Smooth muscle cell (in vitro differentiated cells): ENCODE results near the gene HIGD2A. TPM values are rescaled to one million over a fixed set of nuclear protein-coding genes. Genes with fewer than 3 reads are reported as not detected.
A peak's percentile ranks its signal among the peaks of the same experiment; 100 is the strongest.

ENCODE experiments used
- DNase-seq: peaks from one replicate; lab custom pipeline; 2025; ENCODE audit not compliant: unreplicated experiment; lab: John Stamatoyannopoulos, UW
- H2AFZ ChIP-seq: fragments of 200-600 bp; sonication (generic); 2 replicates; pipeline ENCODE4 v1.6.0; 2016; ENCODE audit warnings: antibody characterized with exemption, low read depth, mild to moderate bottlenecking
- H3F3A ChIP-seq: fragments of 200-600 bp; sonication (generic); 2 replicates; pipeline ENCODE4 v1.6.0; 2017; ENCODE audit warnings: antibody characterized with exemption, low read depth
- H3K27ac ChIP-seq: fragments of 200-600 bp; sonication (generic); 2 replicates; pipeline ENCODE4 v1.5.1; 2016; ENCODE audit warnings: low read depth, mild to moderate bottlenecking
- H3K27me3 ChIP-seq: fragments of 200-600 bp; sonication (generic); 2 replicates; pipeline ENCODE4 v1.6.1; 2016; ENCODE audit warnings: low read depth, mild to moderate bottlenecking
- H3K36me3 ChIP-seq: fragments of 200-600 bp; sonication (generic); 2 replicates; pipeline ENCODE4 v1.5.1; 2016; ENCODE audit warnings: low read depth
- H3K4me1 ChIP-seq: fragments of 200-600 bp; sonication (generic); 2 replicates; pipeline ENCODE4 v1.5.1; 2016; ENCODE audit warnings: low read depth
- H3K4me2 ChIP-seq: fragments of 200-600 bp; sonication (generic); 2 replicates; pipeline ENCODE4 v1.6.0; 2016; ENCODE audit warnings: mild to moderate bottlenecking
- H3K4me3 ChIP-seq: fragments of 200-600 bp; sonication (generic); 2 replicates; pipeline ENCODE4 v1.5.1; 2016; ENCODE audit warnings: mild to moderate bottlenecking
- H3K79me2 ChIP-seq: fragments of 200-600 bp; sonication (generic); 2 replicates; pipeline ENCODE4 v1.6.0; 2016; ENCODE audit warnings: low read depth, mild to moderate bottlenecking
- H3K9ac ChIP-seq: fragments of 200-600 bp; sonication (generic); 2 replicates; pipeline ENCODE4 v1.6.0; 2016; ENCODE audit warnings: low read depth
- H3K9me3 ChIP-seq: fragments of 200-600 bp; sonication (generic); replicated peaks from 2 replicates; pipeline ENCODE4 v1.5.1; 2016; ENCODE audit warnings: low read depth
- H4K20me1 ChIP-seq: fragments of 200-600 bp; sonication (generic); 2 replicates; pipeline ENCODE4 v1.6.0; 2016; ENCODE audit warnings: low read depth
- CTCF ChIP-seq: fragments of 200-600 bp; sonication (generic); IDR thresholded peaks from 2 replicates; pipeline ENCODE4 v1.5.1; 2017; ENCODE audit warnings: borderline replicate concordance, mild to moderate bottlenecking, antibody characterized with exemption; ENCODE audit not compliant: insufficient read depth, poor library complexity, severe bottlenecking
- WGBS: methylation state at CpG from one replicate; pipeline ENCODE4 v1.1.7; 2016; ENCODE audit warnings: low lambda C conversion rate; 5-methylcytosine and 5-hydroxymethylcytosine counted together
- polyA plus RNA-seq: library from polyadenylated mRNA; unstranded; fragments of >200 nt; fragmentation: Nextera tagmentation; extraction: Ambion mirVana; gene quantifications from 2 replicates; pipeline ENCODE4 v1.2.1, GENCODE V29; 2016
- total RNA-seq: library from RNA; depleted of rRNA; stranded (reverse); fragments of >200 nt; gene quantifications from 2 replicates; pipeline ENCODE4 v1.2.3, GENCODE V29; 2014

Gene HIGD2A
- total and polyA plus RNA-seq, 2 experiments from 2014 or later = 94.5 to 140 TPM

- H3F3A ChIP-seq = no peaks in the 10 kb centered on the region
- peak; percentile 76 for DNase-seq
- H3K27ac ChIP-seq = no peak within 1 kb of the TSS
- H3K4me1 ChIP-seq = peaks cover 10% of the 10 kb centered on the region
- under 1% methylated on average over 56 of the region's 56 CpGs for WGBS
- peak within 1 kb of the TSS; percentile 98 for H3K4me3 ChIP-seq
- H3K36me3 ChIP-seq = no peaks in the 10 kb centered on the region
- H2AFZ ChIP-seq = peak within 1 kb of the TSS; percentile 91
- peaks cover 30% of the 10 kb centered on the region for H4K20me1 ChIP-seq
- no peak for TF ChIP-seq CTCF
- peak within 1 kb of the TSS; percentile 96 for H3K9ac ChIP-seq
- peak within 1 kb of the TSS; percentile 97 for H3K4me2 ChIP-seq
- peaks cover 47% of the 10 kb centered on the region for H3K79me2 ChIP-seq
- H3K27me3 ChIP-seq = no peaks in the 10 kb centered on the region
- H3K9me3 ChIP-seq = no peaks in the 10 kb centered on the region
Measured at GRCh38 chr5:176361437-176362232, 26.9 kb upstream of the HIGD2A start, which contains the start of gene KIAA1191. KIAA1191 (minus strand) TSS chr5:176361764; CDS start chr5:176359508, 2,256 bp downstream.

GRCh38 chr5:176362233-176362490 lies 26.4 kb upstream of the HIGD2A start:
- DNase-seq = no peak
- peak overlapping the region; percentile 79 for H2AFZ ChIP-seq
- H3K27me3 ChIP-seq = no peaks in the 10 kb centered on the region
- H3K4me2 ChIP-seq = peak overlapping the region; percentile 97
- no peak overlapping the region for H3K27ac ChIP-seq
- H3K79me2 ChIP-seq = peaks cover 42% of the 10 kb centered on the region
- no peaks in the 10 kb centered on the region for H3F3A ChIP-seq
- WGBS = 48% methylated on average over 8 of the region's 8 CpGs
- TF ChIP-seq CTCF = no peak
- H4K20me1 ChIP-seq = peaks cover 24% of the 10 kb centered on the region
- H3K4me1 ChIP-seq = peaks cover 11% of the 10 kb centered on the region
- H3K9me3 ChIP-seq = no peaks in the 10 kb centered on the region
- H3K9ac ChIP-seq = peak overlapping the region; percentile 12
- H3K36me3 ChIP-seq = no peaks in the 10 kb centered on the region
- H3K4me3 ChIP-seq = peak overlapping the region; percentile 98

- H3K9ac ChIP-seq = no peak overlapping the region
- 44% methylated on average over 28 of the region's 28 CpGs for WGBS
Measured at GRCh38 chr5:176364765-176365350, 23.7 kb upstream of the HIGD2A start.

More at GRCh38 chr5:176364765-176365350, 23.7 kb upstream of the HIGD2A start:
- Histone ChIP-seq H3K4me1 (peaks cover 11% of the 10 kb centered on the region), H3K4me3 (peak overlapping the region; percentile 85), H3K27me3 (no peaks in the 10 kb centered on the region), H4K20me1 (no peaks in the 10 kb centered on the region), H3K79me2 (peaks cover 17% of the 10 kb centered on the region), H3K36me3 (no peaks in the 10 kb centered on the region), H2AFZ (peak overlapping the region; percentile 92), H3F3A (no peaks in the 10 kb centered on the region), H3K9me3 (no peaks in the 10 kb centered on the region), H3K27ac (no peak overlapping the region), H3K4me2 (peak overlapping the region; percentile 91)
- TF ChIP-seq CTCF = no peak
- no peak for DNase-seq
